ENCODE measurements around the gene RGS19.

Gene RGS19

DNA sequence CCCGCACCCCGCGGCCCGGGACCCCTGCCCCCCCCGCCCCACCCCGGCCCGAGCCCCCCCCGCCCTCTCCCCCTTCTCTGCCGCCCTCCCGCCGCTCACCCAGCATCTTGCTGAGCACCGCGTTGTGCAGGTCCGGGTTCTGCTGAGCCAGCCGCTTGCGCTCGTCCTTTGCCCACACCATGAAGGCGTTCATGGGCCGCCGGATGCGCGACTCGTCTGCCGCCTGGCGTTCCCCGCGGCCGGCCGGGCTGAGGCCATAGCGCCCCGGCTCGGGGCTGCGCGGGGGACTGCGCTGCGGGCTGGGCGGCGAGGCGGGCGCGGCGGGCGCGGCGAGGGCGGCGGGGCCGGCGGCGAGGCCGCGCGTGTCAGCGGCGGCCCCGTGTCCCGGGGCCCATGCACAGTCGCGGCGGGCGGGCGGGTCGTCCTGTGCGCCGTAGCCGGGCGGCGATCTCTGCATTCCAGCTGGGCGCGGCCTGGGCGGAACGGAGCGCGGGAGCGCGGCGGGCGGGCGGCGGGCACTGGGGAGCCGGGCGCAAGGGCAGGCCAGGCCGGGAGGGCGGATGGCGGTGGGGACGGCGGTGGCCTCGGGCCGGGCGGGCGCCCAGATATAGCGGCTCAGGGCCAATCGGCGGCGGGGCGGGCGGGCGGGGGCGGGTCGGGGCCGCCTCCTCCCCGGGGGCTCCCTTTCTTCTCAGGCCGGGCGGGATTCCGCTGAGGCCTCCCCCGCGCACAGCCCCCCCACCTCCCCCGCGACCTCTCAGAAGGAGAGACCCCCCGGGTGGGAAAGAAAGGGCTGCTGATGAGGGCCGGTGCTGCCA, 30.0 kb downstream of the RGS19 start, which contains the start of gene SOX18:
Gene SOX18 (minus strand): TSS at position 580 of the 818 bp plus-strand sequence. CDS start 123 bp downstream, at position 457.
- Histone ChIP-seq H3K9ac (ENCODE audit: low read length) (no peak within 1 kb of the TSS), H3K9me3 (ENCODE audit: low read length) (no peaks in the 10 kb centered on the region), H3K4me1 (ENCODE audit: insufficient read depth, low read length) (no peaks in the 10 kb centered on the region), H3K27ac (ENCODE audit: low read depth, low read length) (no peak within 1 kb of the TSS), H3K27me3 (ENCODE audit: control insufficient read depth in 1 of 2, insufficient read depth in 2 of 2, low read length in 2 of 2) (peaks cover 20 to 76% of the 10 kb centered on the region in 2 donors), H3K4me3 (ENCODE audit: low read depth in 1 of 2, low read length in 2 of 2) (no peak within 1 kb of the TSS), H3K36me3 (ENCODE audit: insufficient read depth, low read length) (no peaks in the 10 kb centered on the region)

DNA sequence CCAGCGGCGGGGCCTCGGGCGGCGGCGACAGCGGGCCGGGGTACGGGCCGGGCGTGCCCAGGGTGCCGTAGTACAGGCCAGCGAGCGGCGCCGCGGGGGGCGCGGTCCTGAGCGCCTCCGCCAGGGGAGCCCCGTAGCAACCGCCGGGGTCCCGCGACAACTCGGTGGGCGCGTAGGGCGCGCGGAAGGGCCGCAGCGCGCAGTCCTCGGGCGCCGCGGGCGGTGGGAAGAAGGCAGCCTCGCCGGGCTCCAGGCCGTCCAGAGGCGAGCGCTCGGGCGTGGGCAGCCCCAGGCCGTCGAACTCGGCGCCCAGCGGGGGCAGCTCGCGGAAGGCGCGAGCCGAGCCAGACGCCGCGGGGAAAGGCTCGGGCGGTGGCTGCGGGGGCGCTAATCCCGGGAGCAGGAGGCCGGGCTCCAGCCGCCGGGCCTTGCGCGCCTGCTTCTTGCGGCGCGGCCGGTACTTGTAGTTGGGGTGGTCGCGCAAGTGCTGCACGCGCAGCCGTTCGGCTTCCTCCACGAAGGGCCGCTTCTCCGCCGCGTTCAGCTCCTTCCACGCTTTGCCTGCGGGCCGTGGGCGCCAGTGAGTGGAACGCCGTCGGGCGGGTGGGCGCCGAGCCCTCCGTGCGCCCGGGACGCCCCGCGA, 30.8 kb downstream of the RGS19 start:
- H3K9ac ChIP-seq (ENCODE audit: low read length), result no peak overlapping the region
- no peaks in the 10 kb centered on the region for H3K4me1 ChIP-seq (ENCODE audit: insufficient read depth, low read length)
- no peaks in the 10 kb centered on the region for H3K36me3 ChIP-seq (ENCODE audit: insufficient read depth, low read length)
- H3K4me3 ChIP-seq (ENCODE audit: low read depth in 1 of 2, low read length in 2 of 2), result no peak overlapping the region
- H3K27ac ChIP-seq (ENCODE audit: low read depth, low read length), result no peak overlapping the region
- H3K9me3 ChIP-seq (ENCODE audit: low read length), result no peaks in the 10 kb centered on the region
- peaks cover 20 to 69% of the 10 kb centered on the region in 2 donors for H3K27me3 ChIP-seq (ENCODE audit: control insufficient read depth in 1 of 2, insufficient read depth in 2 of 2, low read length in 2 of 2)

DNA sequence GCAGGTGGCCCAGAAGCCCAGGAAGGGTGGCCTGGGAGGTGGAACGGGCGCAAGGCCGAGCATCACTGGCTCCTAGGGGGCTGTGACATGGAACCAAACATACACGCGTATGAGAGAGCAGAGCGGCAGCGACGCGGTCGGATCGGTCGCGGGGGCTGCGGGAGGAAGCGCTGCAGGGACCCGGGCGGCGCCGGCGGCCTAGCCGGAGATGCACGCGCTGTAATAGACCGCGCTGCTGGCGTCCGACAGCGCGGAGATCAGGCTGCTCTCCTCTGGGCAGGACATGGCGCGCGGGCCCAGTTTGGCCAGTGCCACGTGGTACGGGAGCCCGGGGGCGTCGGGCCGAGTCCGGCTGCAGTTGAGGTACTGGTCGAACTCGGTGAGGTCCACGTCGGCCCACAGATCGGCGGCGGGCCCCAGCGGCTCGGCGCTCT, 31.3 kb downstream of the RGS19 start:
- Histone ChIP-seq H3K36me3 (ENCODE audit: insufficient read depth, low read length) (no peaks in the 10 kb centered on the region), H3K9ac (ENCODE audit: low read length) (no peak overlapping the region), H3K27me3 (ENCODE audit: control insufficient read depth in 1 of 2, insufficient read depth in 2 of 2, low read length in 2 of 2) (peaks cover 20 to 68% of the 10 kb centered on the region in 2 donors), H3K4me1 (ENCODE audit: insufficient read depth, low read length) (no peaks in the 10 kb centered on the region), H3K9me3 (ENCODE audit: low read length) (no peaks in the 10 kb centered on the region), H3K27ac (ENCODE audit: low read depth, low read length) (no peak overlapping the region), H3K4me3 (ENCODE audit: low read depth in 1 of 2, low read length in 2 of 2) (no peak overlapping the region)

DNA sequence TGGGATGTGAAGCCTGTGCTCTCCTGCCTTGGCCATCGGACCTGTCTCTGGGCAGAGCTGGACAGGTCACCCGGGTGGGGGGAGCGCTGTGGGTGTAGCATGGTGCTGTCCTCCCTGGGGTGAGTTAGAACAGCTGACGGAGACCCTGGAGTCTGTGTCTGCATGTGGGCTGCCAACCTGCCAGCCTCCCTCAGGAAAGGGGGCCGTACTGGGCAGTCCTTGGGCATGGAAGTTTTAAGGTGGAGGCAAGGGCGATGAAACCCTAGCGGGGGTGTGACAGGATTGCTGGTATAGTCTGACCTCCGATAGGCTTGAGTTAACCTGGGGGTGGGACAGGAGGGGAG, 32.3 kb downstream of the RGS19 start:
- Histone ChIP-seq H3K27me3 (ENCODE audit: control insufficient read depth in 1 of 2, insufficient read depth in 2 of 2, low read length in 2 of 2) (peaks cover 24 to 65% of the 10 kb centered on the region in 2 donors), H3K9ac (ENCODE audit: low read length) (no peak overlapping the region), H3K4me3 (ENCODE audit: low read depth in 1 of 2, low read length in 2 of 2) (no peak overlapping the region), H3K36me3 (ENCODE audit: insufficient read depth, low read length) (no peaks in the 10 kb centered on the region), H3K27ac (ENCODE audit: low read depth, low read length) (no peak overlapping the region), H3K9me3 (ENCODE audit: low read length) (no peaks in the 10 kb centered on the region), H3K4me1 (ENCODE audit: insufficient read depth, low read length) (peaks cover under 1% of the 10 kb centered on the region)

DNA sequence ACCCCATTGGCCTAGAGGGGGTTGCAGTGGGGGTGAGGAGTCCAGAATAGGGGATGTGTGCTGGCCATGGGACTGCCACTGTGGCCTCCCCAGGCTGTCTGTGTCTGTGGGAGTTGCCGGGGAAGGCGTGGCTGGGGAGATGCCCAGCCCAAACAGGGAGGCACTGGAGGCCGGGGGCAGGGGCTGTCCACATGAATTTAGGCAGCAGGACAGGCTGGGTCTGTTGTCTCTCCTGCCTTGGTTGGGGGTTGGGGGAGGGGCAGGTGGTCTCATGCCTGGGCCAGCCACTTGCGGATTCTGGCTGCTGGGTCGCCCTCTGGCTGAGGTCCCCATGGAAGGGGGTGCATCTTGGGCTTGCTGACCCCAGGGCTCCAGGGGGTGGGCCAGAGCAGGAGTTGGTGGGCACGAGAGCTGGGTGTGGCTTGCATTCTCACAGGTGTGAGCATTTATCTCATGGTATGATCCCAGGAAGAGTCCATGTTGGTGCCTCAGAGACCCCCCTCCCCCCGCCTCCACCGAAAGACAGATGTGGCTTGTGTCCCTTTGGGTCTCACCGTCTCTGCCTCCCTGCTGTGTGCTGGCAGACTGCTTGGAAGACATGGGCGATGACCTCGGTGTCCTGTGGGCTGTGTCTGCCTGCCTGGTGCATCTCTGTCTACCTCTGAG, 33.8 kb downstream of the RGS19 start:
- Histone ChIP-seq H3K27ac (ENCODE audit: low read depth, low read length) (no peak overlapping the region), H3K9me3 (ENCODE audit: low read length) (no peaks in the 10 kb centered on the region), H3K27me3 (ENCODE audit: control insufficient read depth in 1 of 2, insufficient read depth in 2 of 2, low read length in 2 of 2) (peaks cover 35 to 68% of the 10 kb centered on the region in 2 donors), H3K9ac (ENCODE audit: low read length) (no peak overlapping the region), H3K36me3 (ENCODE audit: insufficient read depth, low read length) (no peaks in the 10 kb centered on the region), H3K4me3 (ENCODE audit: low read depth in 1 of 2, low read length in 2 of 2) (no peak overlapping the region), H3K4me1 (ENCODE audit: insufficient read depth, low read length) (peaks cover 5% of the 10 kb centered on the region)

DNA sequence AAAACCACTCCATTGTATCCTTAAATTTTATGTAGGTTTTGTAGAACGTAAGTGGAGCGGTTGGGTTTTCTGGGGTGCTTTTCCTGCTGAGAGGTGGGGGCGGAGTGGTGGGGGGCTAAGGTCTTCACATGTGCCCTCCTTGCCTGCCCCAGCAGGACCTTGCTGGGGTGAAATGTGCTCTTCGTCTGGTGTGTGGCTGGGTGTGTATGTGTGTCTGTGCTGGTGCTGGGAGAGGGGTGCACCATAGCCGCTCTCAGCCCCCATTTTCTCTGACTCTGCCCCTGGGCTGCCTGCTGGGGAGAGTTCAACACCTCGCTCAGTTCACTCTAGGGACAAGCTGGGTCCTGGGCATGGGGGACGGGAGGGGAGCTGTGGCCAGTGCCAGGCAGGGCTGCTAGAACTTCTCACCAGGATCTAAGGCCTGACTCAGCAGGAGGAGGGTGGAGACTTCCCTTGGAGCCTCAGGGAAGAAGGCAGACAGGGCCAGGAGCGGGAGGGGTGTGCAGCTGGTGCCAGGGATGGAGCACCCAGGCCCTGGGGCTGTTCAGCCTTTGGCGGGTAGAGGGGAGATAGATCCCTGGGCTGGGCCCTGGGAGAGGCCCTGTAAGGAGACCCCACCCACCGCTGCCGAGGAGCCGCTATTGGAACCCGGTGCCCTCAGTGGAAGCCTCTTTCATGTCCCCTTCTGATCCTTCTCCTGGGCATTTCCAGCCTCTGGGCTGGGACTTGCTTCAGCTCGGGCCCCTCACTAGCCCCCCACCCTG, 34.7 kb downstream of the RGS19 start:
- Histone ChIP-seq H3K9me3 (ENCODE audit: low read length) (no peaks in the 10 kb centered on the region), H3K4me1 (ENCODE audit: insufficient read depth, low read length) (peaks cover 5% of the 10 kb centered on the region), H3K27ac (ENCODE audit: low read depth, low read length) (no peak overlapping the region), H3K27me3 (ENCODE audit: control insufficient read depth in 1 of 2, insufficient read depth in 2 of 2, low read length in 2 of 2) (peaks cover 35 to 68% of the 10 kb centered on the region in 2 donors), H3K36me3 (ENCODE audit: insufficient read depth, low read length) (no peaks in the 10 kb centered on the region), H3K4me3 (ENCODE audit: low read depth in 1 of 2, low read length in 2 of 2) (no peak overlapping the region), H3K9ac (ENCODE audit: low read length) (no peak overlapping the region)

DNA sequence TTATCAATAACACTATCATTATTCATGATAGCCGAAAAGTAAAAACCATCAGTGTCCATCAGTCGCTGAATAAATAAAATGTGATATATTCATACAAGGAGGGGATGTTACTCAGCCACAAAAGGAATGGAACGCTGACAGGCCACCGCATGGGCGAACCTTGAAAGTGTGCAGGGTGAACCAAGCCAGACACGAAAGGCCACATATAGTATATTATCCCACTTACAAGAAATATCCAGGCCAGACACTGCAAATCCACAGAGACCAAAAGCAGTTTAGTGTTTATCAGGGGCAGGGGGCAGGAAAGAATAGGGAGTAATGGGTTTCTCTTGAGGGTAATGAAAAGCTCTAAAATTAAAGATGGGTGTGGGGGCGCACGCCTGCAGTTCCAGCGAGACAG, 35.5 kb downstream of the RGS19 start:
- peaks cover 39 to 76% of the 10 kb centered on the region in 2 donors for H3K27me3 ChIP-seq (ENCODE audit: control insufficient read depth in 1 of 2, insufficient read depth in 2 of 2, low read length in 2 of 2)
- H3K9ac ChIP-seq (ENCODE audit: low read length), result no peak overlapping the region
- H3K4me1 ChIP-seq (ENCODE audit: insufficient read depth, low read length), result peaks cover 5% of the 10 kb centered on the region
- H3K9me3 ChIP-seq (ENCODE audit: low read length), result no peaks in the 10 kb centered on the region
- H3K27ac ChIP-seq (ENCODE audit: low read depth, low read length), result no peak overlapping the region
- no peaks in the 10 kb centered on the region for H3K36me3 ChIP-seq (ENCODE audit: insufficient read depth, low read length)
- H3K4me3 ChIP-seq (ENCODE audit: low read depth in 1 of 2, low read length in 2 of 2), result no peak overlapping the region

DNA sequence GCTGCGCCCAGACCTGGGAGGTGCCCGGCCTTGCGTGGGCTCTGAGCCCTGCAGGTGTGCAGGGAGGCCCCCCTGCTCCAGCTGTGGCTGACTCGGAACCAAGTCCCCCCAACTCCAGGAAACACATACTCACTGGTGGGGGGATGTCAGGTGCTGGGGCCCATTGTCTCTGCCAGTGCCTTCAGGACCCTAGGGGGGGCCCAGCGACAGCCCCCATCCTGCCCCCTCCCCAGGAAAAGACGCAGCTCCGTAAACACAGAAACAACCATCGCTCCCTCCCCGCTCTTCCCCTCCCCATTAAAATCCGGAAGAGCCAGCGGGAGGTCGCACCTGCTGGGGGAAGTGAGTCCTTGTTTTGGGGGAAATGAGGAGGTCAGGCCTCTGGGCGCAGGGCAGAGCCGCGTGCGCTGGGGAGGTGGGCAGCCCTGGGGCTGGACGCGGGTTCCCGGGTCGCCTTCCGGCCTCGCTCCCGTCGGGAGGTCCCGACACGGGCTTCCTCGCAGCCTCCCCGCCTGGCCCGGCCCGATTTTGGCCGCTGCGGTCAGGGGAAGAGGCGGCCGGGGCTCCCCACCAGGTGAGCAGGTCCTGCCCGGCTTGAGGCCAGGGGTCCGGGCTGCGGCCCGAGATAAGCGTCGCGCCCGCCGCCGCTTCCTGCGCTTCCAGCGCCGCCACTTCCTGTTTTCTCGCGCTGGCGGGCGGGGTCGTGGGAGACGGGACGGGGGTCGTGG, 37.1 kb downstream of the RGS19 start:
- no peak overlapping the region for H3K27ac ChIP-seq (ENCODE audit: low read depth, low read length)
- H3K9me3 ChIP-seq (ENCODE audit: low read length), result no peaks in the 10 kb centered on the region
- H3K36me3 ChIP-seq (ENCODE audit: insufficient read depth, low read length), result no peaks in the 10 kb centered on the region
- H3K27me3 ChIP-seq (ENCODE audit: control insufficient read depth in 1 of 2, insufficient read depth in 2 of 2, low read length in 2 of 2), result peaks cover 43 to 83% of the 10 kb centered on the region in 2 donors
- no peak overlapping the region for H3K9ac ChIP-seq (ENCODE audit: low read length)
- H3K4me3 ChIP-seq (ENCODE audit: low read depth in 1 of 2, low read length in 2 of 2), result no peak overlapping the region
- H3K4me1 ChIP-seq (ENCODE audit: insufficient read depth, low read length), result peaks cover 5% of the 10 kb centered on the region

DNA sequence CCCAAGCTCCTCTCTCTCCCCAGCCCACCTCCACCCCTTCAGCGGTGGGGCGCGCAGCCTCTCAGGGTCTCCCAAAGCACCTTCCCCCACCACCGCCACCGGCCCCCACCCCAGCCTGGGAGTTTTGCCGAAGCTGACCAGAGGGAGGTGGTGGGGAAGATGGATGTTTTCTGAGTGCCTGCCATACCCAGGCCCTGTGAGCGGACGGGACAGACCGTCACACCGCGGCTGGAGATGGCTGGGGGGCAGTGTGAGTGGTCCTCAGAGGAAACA, 37.6 kb downstream of the RGS19 start:
- H3K27ac ChIP-seq (ENCODE audit: low read depth, low read length), result no peak overlapping the region
- H3K9ac ChIP-seq (ENCODE audit: low read length), result no peak overlapping the region
- H3K4me3 ChIP-seq (ENCODE audit: low read depth in 1 of 2, low read length in 2 of 2), result no peak overlapping the region
- H3K27me3 ChIP-seq (ENCODE audit: control insufficient read depth in 1 of 2, insufficient read depth in 2 of 2, low read length in 2 of 2), result peaks cover 42 to 83% of the 10 kb centered on the region in 2 donors
- peaks cover 5% of the 10 kb centered on the region for H3K4me1 ChIP-seq (ENCODE audit: insufficient read depth, low read length)
- no peaks in the 10 kb centered on the region for H3K36me3 ChIP-seq (ENCODE audit: insufficient read depth, low read length)
- no peaks in the 10 kb centered on the region for H3K9me3 ChIP-seq (ENCODE audit: low read length)

DNA sequence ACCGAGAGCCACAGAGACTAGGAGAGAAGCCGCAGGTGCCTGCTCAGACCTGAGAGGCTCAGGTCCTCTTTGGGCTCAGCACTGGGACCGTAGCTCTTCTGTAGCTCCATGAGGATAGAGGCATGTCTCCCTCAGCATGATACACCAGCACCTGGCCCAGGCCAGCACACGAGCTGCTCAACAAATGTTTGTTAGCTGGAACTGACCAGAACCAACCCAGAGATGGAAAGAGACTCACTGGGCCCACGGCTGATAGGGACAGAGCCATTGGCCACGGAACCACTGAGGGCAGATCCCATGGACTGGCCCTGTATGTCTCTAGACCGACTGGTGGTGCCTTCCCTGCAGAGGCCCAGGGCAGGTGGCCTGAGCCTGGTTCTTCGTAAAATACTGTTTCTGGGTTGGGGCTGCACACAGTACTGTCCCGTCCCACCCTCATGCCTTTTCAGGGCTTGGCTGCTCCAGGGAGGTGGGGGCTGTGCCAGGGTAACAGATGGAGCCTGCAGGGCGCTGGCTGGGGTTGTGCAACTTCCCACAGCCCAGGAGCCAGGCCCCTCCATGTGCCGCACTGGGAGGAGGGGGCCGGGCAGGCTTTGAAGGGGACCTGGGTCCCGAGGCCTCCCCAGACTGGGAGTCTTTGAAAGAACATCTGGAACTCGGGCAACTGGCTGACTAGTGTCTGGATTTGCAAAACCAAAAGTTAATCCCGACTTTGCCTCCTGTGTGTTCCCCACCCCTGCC, 38.1 kb downstream of the RGS19 start:
- peaks cover 41 to 84% of the 10 kb centered on the region in 2 donors for H3K27me3 ChIP-seq (ENCODE audit: control insufficient read depth in 1 of 2, insufficient read depth in 2 of 2, low read length in 2 of 2)
- no peak overlapping the region for H3K9ac ChIP-seq (ENCODE audit: low read length)
- no peaks in the 10 kb centered on the region for H3K9me3 ChIP-seq (ENCODE audit: low read length)
- H3K4me1 ChIP-seq (ENCODE audit: insufficient read depth, low read length), result peaks cover 5% of the 10 kb centered on the region
- H3K4me3 ChIP-seq (ENCODE audit: low read depth in 1 of 2, low read length in 2 of 2), result no peak overlapping the region
- H3K36me3 ChIP-seq (ENCODE audit: insufficient read depth, low read length), result no peaks in the 10 kb centered on the region
- H3K27ac ChIP-seq (ENCODE audit: low read depth, low read length), result no peak overlapping the region

Measured in muscle layer of colon (tissue), 2 donors.